A549 (cell line): Measurements from ENCODE around the gene ARHGAP10. TPM values are rescaled to one million over a fixed set of nuclear protein-coding genes. Genes with fewer than 3 reads are reported as not detected.

Experiments
- ATAC-seq, 2 experiments: fragments of 200-7000 bp in 1 of 2; fragments of >200 bp in 1 of 2; cut with Nextera tagmentation in 1 of 2; cut with Tn5 transposase in 1 of 2; 3 replicates each; pipeline versions ENCODE4 v1.8.0 to v1.9.1; 2018 to 2020; ENCODE audit warnings: mild to moderate bottlenecking in 1 of 2, moderate library complexity in 1 of 2
- CTCF ChIA-PET: fragments of 300-600 bp; sonication (Branson Sonifier 250); formaldehyde crosslinking; extraction: SDS; loops from one replicate; lab custom pipeline; 2021; ENCODE audit warnings: antibody characterized with exemption, inconsistent platforms; lab: Yijun Ruan, JAX
- POLR2A ChIA-PET: fragments of 350-600 bp; formaldehyde crosslinking; extraction: SDS; loops from one replicate; lab custom pipeline; 2021; ENCODE audit warnings: antibody characterized with exemption, inconsistent platforms; lab: Yijun Ruan, JAX
- DNase-seq, 2 experiments: peaks; one replicate each; pipeline versions ENCODE4 v3.0.0 to v3.0.0-alpha.2; 2011 to 2016; ENCODE audit warnings: low read depth in 1 of 2, low spot score in 1 of 2
- FAIRE-seq: peaks from 2 replicates; lab custom pipeline; 2011; peaks lifted over from hg19 to GRCh38; lab: Jason Lieb, UNC
- H3K27ac ChIP-seq, 2 experiments: fragments of >200 bp; sonication (Bioruptor Twin); formaldehyde crosslinking; 3 replicates each; pipeline ENCODE4 v1.5.1; 2016 to 2017
- H3K4me1 ChIP-seq: fragments of >200 bp; sonication (Bioruptor Twin); formaldehyde crosslinking; 3 replicates; pipeline ENCODE4 v1.6.1; 2016
- H3K4me2 ChIP-seq: fragments of >200 bp; sonication (Bioruptor Twin); formaldehyde crosslinking; 3 replicates; pipeline ENCODE4 v1.6.1; 2016
- H3K4me3 ChIP-seq: fragments of >200 bp; sonication (Bioruptor Twin); formaldehyde crosslinking; 3 replicates; pipeline ENCODE4 v1.5.1; 2016
- H3K9me3 ChIP-seq: fragments of >200 bp; sonication (Bioruptor Twin); formaldehyde crosslinking; 3 replicates; pipeline ENCODE4 v1.6.1; 2016
- CHD2 ChIP-seq: fragments of 150-350 bp; IDR thresholded peaks from 2 replicates; pipeline ENCODE4 v1.6.1; 2014; ENCODE audit warnings: low read length; ENCODE audit not compliant: partially characterized antibody
- E2F6 ChIP-seq: IDR thresholded peaks from 2 replicates; pipeline ENCODE4 v1.6.1; 2012; ENCODE audit warnings: low read depth, borderline replicate concordance
- EP300 ChIP-seq, 2 experiments: fragments of >200 bp; sonication (Bioruptor Twin); formaldehyde crosslinking; IDR thresholded peaks; 2 replicates in 1 of 2; 3 replicates in 1 of 2; pipeline ENCODE4 v1.6.1; 2016 to 2017
- ESRRA ChIP-seq: fragments of 150-350 bp; IDR thresholded peaks from 2 replicates; pipeline ENCODE4 v1.6.1; 2014; ENCODE audit warnings: mild to moderate bottlenecking, low read length, borderline replicate concordance
- GATA3 ChIP-seq: IDR thresholded peaks from 2 replicates; pipeline ENCODE4 v1.6.1; 2012; ENCODE audit warnings: borderline replicate concordance
- HOXA7 ChIP-seq: fragments of 250-450 bp; sonication (Bioruptor Pico); IDR thresholded peaks from 2 replicates; pipeline ENCODE4 v1.5.0; 2020; ENCODE audit warnings: mild to moderate bottlenecking, moderate library complexity
- KDM5A ChIP-seq: fragments of 200-600 bp; sonication (generic); IDR thresholded peaks from 2 replicates; pipeline ENCODE4 v1.6.1; 2016; ENCODE audit warnings: antibody characterized with exemption, mild to moderate bottlenecking
- MAFK ChIP-seq: fragments of 450-650 bp; IDR thresholded peaks from 2 replicates; pipeline ENCODE4 v1.6.1; 2014; ENCODE audit not compliant: partially characterized antibody
- MYC ChIP-seq: IDR thresholded peaks from 2 replicates; pipeline ENCODE4 v1.6.1; 2012; ENCODE audit warnings: mild to moderate bottlenecking, inconsistent platforms, low read length, improper control_type of control experiment, borderline replicate concordance
- RAD21 ChIP-seq, 2 experiments: fragments of >200 bp in 1 of 2; sonication (Bioruptor Twin) in 1 of 2; formaldehyde crosslinking in 1 of 2; IDR thresholded peaks in 1 of 2; conservative IDR thresholded peaks in 1 of 2; 2 replicates in 1 of 2; 3 replicates in 1 of 2; pipeline ENCODE4 v1.6.1; 2012 to 2018; ENCODE audit warnings: inconsistent platforms in 1 of 2
- RCOR1 ChIP-seq: fragments of 150-350 bp; IDR thresholded peaks from 2 replicates; pipeline ENCODE4 v1.6.1; 2014; ENCODE audit warnings: antibody characterized with exemption, low read length, low read depth
- REST ChIP-seq: fragments of 200-600 bp; sonication (generic); IDR thresholded peaks from 2 replicates; pipeline ENCODE4 v1.6.1; 2016; ENCODE audit warnings: antibody characterized with exemption, mild to moderate bottlenecking, moderate library complexity
- SMC3 ChIP-seq: fragments of >200 bp; sonication (Bioruptor Twin); formaldehyde crosslinking; IDR thresholded peaks from 3 replicates; pipeline ENCODE4 v1.6.1; 2018; ENCODE audit warnings: inconsistent platforms
- ZNF302 ChIP-seq: fragments of 250-450 bp; sonication (Bioruptor Pico); IDR thresholded peaks from 2 replicates; pipeline ENCODE4 v1.9.0; 2021; ENCODE audit warnings: inconsistent platforms, mild to moderate bottlenecking, moderate library complexity
- ZSCAN20 ChIP-seq: fragments of 250-450 bp; sonication (Bioruptor Pico); IDR thresholded peaks from 2 replicates; pipeline ENCODE4 v1.8.0; 2022; ENCODE audit warnings: mild to moderate bottlenecking, moderate library complexity
- WGBS: methylation state at CpG from one replicate; pipeline ENCODE4 v1.1.6; 2017; ENCODE audit errors: missing lambda C conversion rate; 5-methylcytosine and 5-hydroxymethylcytosine counted together
- polyA plus RNA-seq, 4 experiments: library from polyadenylated mRNA; depleted of rRNA in 3 of 4; stranded (reverse); fragments of >200 nt; fragmentation: RNase III in 1 of 4; extraction: RNeasy Plus Mini Kit Qiagen cat#74134 plus additional on column Dnase treatment in 1 of 4; gene quantifications; 2 replicates in 3 of 4; 3 replicates in 1 of 4; pipeline ENCODE4 v1.2.3, GENCODE V29; 2011 to 2017
- TF ChIP-seq, protein P1 (sequence below): IDR thresholded peaks from 2 replicates; pipeline ENCODE4 v1.6.1; 2012
- TF ChIP-seq, protein P2 (sequence below): IDR thresholded peaks from 2 replicates; pipeline ENCODE4 v1.6.1; 2012
- TF ChIP-seq, protein P3 (sequence below): fragments of 250-450 bp; sonication (Bioruptor Pico); IDR thresholded peaks from 2 replicates; pipeline ENCODE4 v1.5.0; 2020; ENCODE audit warnings: low read depth, mild to moderate bottlenecking, moderate library complexity
- TF ChIP-seq, protein P4 (sequence below): fragments of 250-450 bp; sonication (Bioruptor Pico); IDR thresholded peaks from 2 replicates; pipeline ENCODE4 v1.5.0; 2021; ENCODE audit warnings: mild to moderate bottlenecking, moderate library complexity, borderline replicate concordance

The ARHGAP10 gene
- polyA plus RNA-seq, 2 of the 4 experiments (the other 2 are of a cell fraction): 7.0 to 7.2 TPM

GRCh38 chr4:147780137-147780777, 48.4 kb downstream of the ARHGAP10 start (continued):
- TF ChIP-seq REST (no peak), EP300 (IDR thresholded peaks at IDR 0.05) (no peak)

DNA sequence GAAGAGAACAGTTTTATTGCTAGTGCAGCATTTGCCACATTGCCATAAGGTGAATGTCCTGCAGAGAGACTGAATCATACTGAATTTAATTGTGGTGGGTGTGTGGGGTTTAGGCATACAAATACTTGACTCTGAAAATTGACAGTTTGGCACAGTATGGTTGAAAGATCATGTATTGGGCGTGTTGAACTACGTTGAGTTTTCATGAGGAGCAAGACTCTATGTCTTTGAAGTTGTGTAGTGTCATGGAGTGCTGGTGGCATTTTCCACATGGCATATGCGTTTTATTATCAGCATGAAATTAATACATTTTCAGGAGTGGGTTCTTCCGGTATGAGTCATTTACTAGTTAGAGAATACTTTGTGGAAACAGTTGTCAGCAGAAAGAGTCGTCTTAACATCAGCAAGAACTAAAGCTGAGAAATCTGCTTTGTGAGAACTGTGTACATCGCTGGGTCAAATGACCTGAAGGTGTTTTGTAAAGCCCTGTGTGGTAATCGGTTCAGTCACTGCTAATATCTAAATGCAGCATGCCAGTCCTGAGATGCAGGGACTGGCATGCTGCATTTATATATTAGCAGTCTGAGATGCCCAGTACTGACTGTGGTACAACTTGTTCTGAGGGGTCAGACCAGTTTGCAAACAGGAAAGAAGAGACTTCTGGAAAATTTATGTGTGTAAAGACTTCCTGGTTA, 50.3 kb downstream of the ARHGAP10 start:
- TF ChIP-seq MAFK: no peak
- TF ChIP-seq, all 56 proteins: peak for 0
- CTCF ChIA-PET: no interaction called here
- peak overlapping the region; percentile 69 for H3K4me2 ChIP-seq
- no peaks in the 10 kb centered on the region for H3K9me3 ChIP-seq
- H3K4me1 ChIP-seq: peaks cover 27% of the 10 kb centered on the region
- POLR2A ChIA-PET: no interaction called here
- no peak overlapping the region for H3K4me3 ChIP-seq
- DNase-seq (no peak), FAIRE-seq (no peak), ATAC-seq (peak in 1 of 2 experiments; percentile 34; a peak in 3 of 6 replicates)
- H3K27ac ChIP-seq: peak overlapping the region; percentile 42 to 46; a peak in 3 of 6 replicates
- WGBS: 44% methylated on average over 7 of the region's 7 CpGs

DNA sequence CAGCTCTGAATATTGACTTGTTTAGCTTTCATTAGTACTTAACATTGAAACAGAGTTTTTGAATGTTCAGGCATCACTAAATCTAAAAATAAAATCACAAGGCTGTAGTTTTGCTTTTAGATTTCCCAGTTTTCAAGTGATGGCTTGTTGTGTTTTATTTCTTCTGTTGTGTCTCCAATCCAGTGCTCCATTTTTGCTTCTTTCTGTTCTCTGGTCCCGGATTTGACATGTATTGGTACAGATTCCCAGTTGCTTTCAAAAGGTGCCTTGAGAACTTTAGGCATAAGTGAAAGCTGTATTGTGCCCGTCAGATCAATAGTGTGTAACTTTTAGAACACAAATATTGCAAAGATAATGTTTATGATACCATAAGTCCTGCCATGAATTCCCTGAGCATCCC, 53.2 kb downstream of the ARHGAP10 start:
- Histone ChIP-seq H3K27ac (no peak overlapping the region), H3K4me1 (peaks cover 23% of the 10 kb centered on the region)
- TF ChIP-seq CHD2 (no peak), REST (no peak), MYC (no peak), ESRRA (no peak), E2F6 (no peak), SMC3 (no peak), RAD21 (conservative IDR thresholded peaks at IDR 0.05 in 1 of 2, IDR thresholded peaks at IDR 0.05 in 1 of 2) (no peak), KDM5A (no peak), ZSCAN20 (CRISPR knock-in tag) (no peak), RCOR1 (no peak), ZNF302 (CRISPR knock-in tag) (no peak), HOXA7 (CRISPR knock-in tag) (no peak), MAFK (no peak), GATA3 (no peak)
- TF ChIP-seq, protein P1, sequence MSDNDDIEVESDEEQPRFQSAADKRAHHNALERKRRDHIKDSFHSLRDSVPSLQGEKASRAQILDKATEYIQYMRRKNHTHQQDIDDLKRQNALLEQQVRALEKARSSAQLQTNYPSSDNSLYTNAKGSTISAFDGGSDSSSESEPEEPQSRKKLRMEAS: no peak
- TF ChIP-seq, protein P2, sequence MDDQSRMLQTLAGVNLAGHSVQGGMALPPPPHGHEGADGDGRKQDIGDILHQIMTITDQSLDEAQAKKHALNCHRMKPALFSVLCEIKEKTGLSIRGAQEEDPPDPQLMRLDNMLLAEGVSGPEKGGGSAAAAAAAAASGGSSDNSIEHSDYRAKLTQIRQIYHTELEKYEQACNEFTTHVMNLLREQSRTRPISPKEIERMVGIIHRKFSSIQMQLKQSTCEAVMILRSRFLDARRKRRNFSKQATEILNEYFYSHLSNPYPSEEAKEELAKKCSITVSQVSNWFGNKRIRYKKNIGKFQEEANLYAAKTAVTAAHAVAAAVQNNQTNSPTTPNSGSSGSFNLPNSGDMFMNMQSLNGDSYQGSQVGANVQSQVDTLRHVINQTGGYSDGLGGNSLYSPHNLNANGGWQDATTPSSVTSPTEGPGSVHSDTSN: no peak
- TF ChIP-seq, protein P3, sequence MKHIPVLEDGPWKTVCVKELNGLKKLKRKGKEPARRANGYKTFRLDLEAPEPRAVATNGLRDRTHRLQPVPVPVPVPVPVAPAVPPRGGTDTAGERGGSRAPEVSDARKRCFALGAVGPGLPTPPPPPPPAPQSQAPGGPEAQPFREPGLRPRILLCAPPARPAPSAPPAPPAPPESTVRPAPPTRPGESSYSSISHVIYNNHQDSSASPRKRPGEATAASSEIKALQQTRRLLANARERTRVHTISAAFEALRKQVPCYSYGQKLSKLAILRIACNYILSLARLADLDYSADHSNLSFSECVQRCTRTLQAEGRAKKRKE (CRISPR knock-in tag): no peak
- TF ChIP-seq, protein P4, sequence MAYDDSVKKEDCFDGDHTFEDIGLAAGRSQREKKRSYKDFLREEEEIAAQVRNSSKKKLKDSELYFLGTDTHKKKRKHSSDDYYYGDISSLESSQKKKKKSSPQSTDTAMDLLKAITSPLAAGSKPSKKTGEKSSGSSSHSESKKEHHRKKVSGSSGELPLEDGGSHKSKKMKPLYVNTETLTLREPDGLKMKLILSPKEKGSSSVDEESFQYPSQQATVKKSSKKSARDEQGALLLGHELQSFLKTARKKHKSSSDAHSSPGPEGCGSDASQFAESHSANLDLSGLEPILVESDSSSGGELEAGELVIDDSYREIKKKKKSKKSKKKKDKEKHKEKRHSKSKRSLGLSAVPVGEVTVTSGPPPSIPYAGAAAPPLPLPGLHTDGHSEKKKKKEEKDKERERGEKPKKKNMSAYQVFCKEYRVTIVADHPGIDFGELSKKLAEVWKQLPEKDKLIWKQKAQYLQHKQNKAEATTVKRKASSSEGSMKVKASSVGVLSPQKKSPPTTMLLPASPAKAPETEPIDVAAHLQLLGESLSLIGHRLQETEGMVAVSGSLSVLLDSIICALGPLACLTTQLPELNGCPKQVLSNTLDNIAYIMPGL: no peak

More for the DNA sequence above, 53.2 kb downstream of the ARHGAP10 start:
- H3K9me3 ChIP-seq: no peaks in the 10 kb centered on the region
- H3K4me3 ChIP-seq: no peak overlapping the region
- DNase-seq (no peak), FAIRE-seq (no peak), ATAC-seq (no peak)
- POLR2A ChIA-PET: interaction anchor here (0.6 kb wide), 1 partner anchor 9 kb away, joined by 3 read pairs; no protein-coding TSS in a partner anchor
- CTCF ChIA-PET: interaction anchor here (0.7 to 1.3 kb wide), 2 partner anchors 11 to 82 kb away, joined by 3 to 4 read pairs; no protein-coding TSS in a partner anchor
- no peak overlapping the region for H3K4me2 ChIP-seq
- 91% methylated on average over 2 of the region's 2 CpGs for WGBS
